ENCODE data around the gene ICOS.

The ICOS gene

GRCh38 chr2:203994735-203995134 is 58.2 kb downstream of the ICOS start:
- Histone ChIP-seq H3K9me2 (replicated peaks; ENCODE audit: insufficient read depth, low read length) (no peaks in the 10 kb centered on the region), H3K27me3 (replicated peaks; ENCODE audit: insufficient read depth, low read length) (no peaks in the 10 kb centered on the region), H3K4me2 (ENCODE audit: low read depth, low read length) (no peak overlapping the region), H3F3A (ENCODE audit: insufficient read depth, low read length) (no peaks in the 10 kb centered on the region), H3K27ac (ENCODE audit: low read length) (no peak overlapping the region), H3K4me3 (ENCODE audit: low read length) (no peak overlapping the region), H3K4me1 (ENCODE audit: low read length) (0 out of 2 replicates have a peak, but pooled peaks cover 7% of the 10 kb centered on the region), H3K9ac (ENCODE audit: low read length) (no peak overlapping the region), H4K20me1 (ENCODE audit: insufficient read depth, low read length) (no peaks in the 10 kb centered on the region), H3K79me2 (ENCODE audit: low read length) (no peaks in the 10 kb centered on the region), H2AFZ (ENCODE audit: low read length) (no peak overlapping the region), H3K9me3 (replicated peaks; ENCODE audit: insufficient read depth, low read length) (no peaks in the 10 kb centered on the region), H3K36me3 (replicated peaks; ENCODE audit: insufficient read depth, low read length) (no peaks in the 10 kb centered on the region)
- TF ChIP-seq, protein P1, sequence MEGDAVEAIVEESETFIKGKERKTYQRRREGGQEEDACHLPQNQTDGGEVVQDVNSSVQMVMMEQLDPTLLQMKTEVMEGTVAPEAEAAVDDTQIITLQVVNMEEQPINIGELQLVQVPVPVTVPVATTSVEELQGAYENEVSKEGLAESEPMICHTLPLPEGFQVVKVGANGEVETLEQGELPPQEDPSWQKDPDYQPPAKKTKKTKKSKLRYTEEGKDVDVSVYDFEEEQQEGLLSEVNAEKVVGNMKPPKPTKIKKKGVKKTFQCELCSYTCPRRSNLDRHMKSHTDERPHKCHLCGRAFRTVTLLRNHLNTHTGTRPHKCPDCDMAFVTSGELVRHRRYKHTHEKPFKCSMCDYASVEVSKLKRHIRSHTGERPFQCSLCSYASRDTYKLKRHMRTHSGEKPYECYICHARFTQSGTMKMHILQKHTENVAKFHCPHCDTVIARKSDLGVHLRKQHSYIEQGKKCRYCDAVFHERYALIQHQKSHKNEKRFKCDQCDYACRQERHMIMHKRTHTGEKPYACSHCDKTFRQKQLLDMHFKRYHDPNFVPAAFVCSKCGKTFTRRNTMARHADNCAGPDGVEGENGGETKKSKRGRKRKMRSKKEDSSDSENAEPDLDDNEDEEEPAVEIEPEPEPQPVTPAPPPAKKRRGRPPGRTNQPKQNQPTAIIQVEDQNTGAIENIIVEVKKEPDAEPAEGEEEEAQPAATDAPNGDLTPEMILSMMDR (IDR thresholded peaks at IDR 0.05; ENCODE audit: low read length): no peak
- no peak for TF ChIP-seq EZH2phosphoT487 (IDR thresholded peaks at IDR 0.05; ENCODE audit: low read length)
- no peak for TF ChIP-seq EZH2 (optimal IDR thresholded peaks at IDR 0.05; ENCODE audit: low read depth, low read length)
- DNase-seq: no peak

- no peak for TF ChIP-seq EZH2phosphoT487 (IDR thresholded peaks at IDR 0.05; ENCODE audit: low read length)
- TF ChIP-seq, protein P1 (IDR thresholded peaks at IDR 0.05; ENCODE audit: low read length): no peak
- no peak for TF ChIP-seq EZH2 (optimal IDR thresholded peaks at IDR 0.05; ENCODE audit: low read depth, low read length)
Observed at GRCh38 chr2:203996692-203997091, 60.1 kb downstream of the ICOS start.

DNA sequence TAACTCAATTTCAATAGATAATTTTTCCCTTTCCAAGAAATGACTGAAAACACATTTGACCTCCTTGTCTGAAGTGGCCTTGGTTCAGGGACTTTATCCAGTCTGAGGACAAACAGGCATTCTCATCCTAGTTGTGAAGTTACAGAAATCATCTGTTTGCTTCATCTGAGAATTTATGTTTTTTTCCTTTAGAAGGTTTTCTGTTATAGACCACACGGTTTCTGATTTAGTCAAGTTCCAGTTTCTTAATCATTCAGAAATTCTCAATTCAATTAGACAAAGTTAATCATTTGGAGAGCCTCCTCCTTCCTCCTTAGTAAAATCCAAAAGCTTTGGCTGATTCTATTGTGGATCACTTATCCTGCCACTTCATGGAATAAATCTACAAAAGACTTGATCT is 60.9 kb downstream of the ICOS start:
- Histone ChIP-seq H3K4me3 (ENCODE audit: low read length) (no peak overlapping the region), H3K9ac (ENCODE audit: low read length) (no peak overlapping the region)

More at GRCh38 chr2:203996692-203997091, 60.1 kb downstream of the ICOS start:
- Histone ChIP-seq H3K79me2 (ENCODE audit: low read length) (no peaks in the 10 kb centered on the region), H3K4me2 (ENCODE audit: low read depth, low read length) (no peak overlapping the region), H3K36me3 (replicated peaks; ENCODE audit: insufficient read depth, low read length) (no peaks in the 10 kb centered on the region), H4K20me1 (ENCODE audit: insufficient read depth, low read length) (no peaks in the 10 kb centered on the region), H3K9me2 (replicated peaks; ENCODE audit: insufficient read depth, low read length) (no peaks in the 10 kb centered on the region), H3K9me3 (replicated peaks; ENCODE audit: insufficient read depth, low read length) (no peaks in the 10 kb centered on the region), H2AFZ (ENCODE audit: low read length) (no peak overlapping the region), H3K4me3 (ENCODE audit: low read length) (no peak overlapping the region), H3K4me1 (ENCODE audit: low read length) (0 out of 2 replicates have a peak, but pooled peaks cover 7% of the 10 kb centered on the region), H3F3A (ENCODE audit: insufficient read depth, low read length) (no peaks in the 10 kb centered on the region), H3K27ac (ENCODE audit: low read length) (no peak overlapping the region), H3K27me3 (replicated peaks; ENCODE audit: insufficient read depth, low read length) (no peaks in the 10 kb centered on the region), H3K9ac (ENCODE audit: low read length) (no peak overlapping the region)
- DNase-seq: no peak

More for the DNA sequence above, 60.9 kb downstream of the ICOS start:
- TF ChIP-seq, protein P1 (IDR thresholded peaks at IDR 0.05; ENCODE audit: low read length): no peak
- no peak for TF ChIP-seq EZH2phosphoT487 (IDR thresholded peaks at IDR 0.05; ENCODE audit: low read length)
- no peak for TF ChIP-seq EZH2 (optimal IDR thresholded peaks at IDR 0.05; ENCODE audit: low read depth, low read length)
- no peak for DNase-seq
- H3K36me3 ChIP-seq (replicated peaks; ENCODE audit: insufficient read depth, low read length): no peaks in the 10 kb centered on the region
- H3F3A ChIP-seq (ENCODE audit: insufficient read depth, low read length): no peaks in the 10 kb centered on the region
- no peak overlapping the region for H3K4me2 ChIP-seq (ENCODE audit: low read depth, low read length)
- H2AFZ ChIP-seq (ENCODE audit: low read length): no peak overlapping the region
- no peaks in the 10 kb centered on the region for H3K27me3 ChIP-seq (replicated peaks; ENCODE audit: insufficient read depth, low read length)
- 0 out of 2 replicates have a peak, but pooled peaks cover 7% of the 10 kb centered on the region for H3K4me1 ChIP-seq (ENCODE audit: low read length)
- no peaks in the 10 kb centered on the region for H4K20me1 ChIP-seq (ENCODE audit: insufficient read depth, low read length)
- H3K9me2 ChIP-seq (replicated peaks; ENCODE audit: insufficient read depth, low read length): no peaks in the 10 kb centered on the region
- no peak overlapping the region for H3K27ac ChIP-seq (ENCODE audit: low read length)
- no peaks in the 10 kb centered on the region for H3K9me3 ChIP-seq (replicated peaks; ENCODE audit: insufficient read depth, low read length)
- H3K79me2 ChIP-seq (ENCODE audit: low read length): no peaks in the 10 kb centered on the region

All from MM.1S (cell line).